OCI-LY7 (cell line): ENCODE results near the gene ALG14. TPM values are rescaled to one million over a fixed set of nuclear protein-coding genes. Genes with fewer than 3 reads are reported as not detected.
"Not testable (repeated sequence)": the region's sequence is repeated elsewhere in the genome, so short reads cannot be mapped to it uniquely, and the experiment has no call there.

Experiments used
- BruUV-seq: library from RNA; stranded (reverse); fragments of 400-500 nt; replicated peaks from 2 replicates; lab custom pipeline; 2021; lab: Mats Ljungman, UMichigan
- CTCF ChIA-PET: fragments of 300-600 bp; sonication (Branson Sonifier 250); formaldehyde crosslinking; loops from one replicate; lab custom pipeline; 2022; ENCODE audit warnings: antibody characterized with exemption; ENCODE audit not compliant: unreplicated experiment; lab: Charles Lee
- POLR2A ChIA-PET: fragments of 300-600 bp; sonication (Branson Sonifier 250); formaldehyde crosslinking; loops from one replicate; lab custom pipeline; 2022; ENCODE audit warnings: antibody characterized with exemption; lab: Charles Lee
- DNase-seq: peaks from one replicate; pipeline ENCODE4 v3.0.0-alpha.2; 2015; ENCODE audit warnings: low spot score
- H2AFZ ChIP-seq: fragments of 200-600 bp; sonication (generic), shearing (Covaris generic); 2 replicates; pipeline ENCODE4 v1.6.1; 2014; ENCODE audit warnings: mild to moderate bottlenecking, antibody characterized with exemption, low read length, moderate library complexity
- H3K27ac ChIP-seq: fragments of 200-600 bp; sonication (generic); 2 replicates; pipeline ENCODE4 v1.5.1; 2014; ENCODE audit warnings: mixed run types, low read depth, mild to moderate bottlenecking, moderate library complexity, low read length, inconsistent platforms; ENCODE audit not compliant: poor library complexity, severe bottlenecking
- H3K36me3 ChIP-seq: fragments of 200-600 bp; sonication (generic); 2 replicates; pipeline ENCODE4 v1.6.1; 2014; ENCODE audit warnings: mild to moderate bottlenecking, antibody characterized with exemption, low read length, moderate library complexity, mixed read lengths; ENCODE audit not compliant: insufficient read depth
- H3K4me1 ChIP-seq: fragments of 200-600 bp; sonication (generic); 2 replicates; pipeline ENCODE4 v1.5.1; 2014; ENCODE audit warnings: mild to moderate bottlenecking, low read length; ENCODE audit not compliant: insufficient read depth, poor library complexity, severe bottlenecking
- H3K4me2 ChIP-seq: fragments of 200-600 bp; sonication (generic); 2 replicates; pipeline ENCODE4 v1.6.1; 2014; ENCODE audit warnings: mild to moderate bottlenecking, low read length
- H3K4me3 ChIP-seq: fragments of 200-600 bp; sonication (generic); 2 replicates; pipeline ENCODE4 v1.5.1; 2014; ENCODE audit warnings: mild to moderate bottlenecking, low read depth, low read length; ENCODE audit not compliant: poor library complexity, severe bottlenecking
- H3K79me2 ChIP-seq: fragments of 200-600 bp; sonication (generic); 2 replicates; pipeline ENCODE4 v1.6.1; 2016; ENCODE audit warnings: low read depth, mild to moderate bottlenecking, low read length, moderate library complexity, mixed read lengths; ENCODE audit not compliant: insufficient read depth
- H3K9me2 ChIP-seq: fragments of 200-600 bp; sonication (generic); 2 replicates; pipeline ENCODE4 v1.6.1; 2016; ENCODE audit warnings: mild to moderate bottlenecking, low read length, mixed read lengths; ENCODE audit not compliant: insufficient read depth
- H3K9me3 ChIP-seq: fragments of 200-600 bp; sonication (generic); 2 replicates; pipeline ENCODE4 v1.6.1; 2014; ENCODE audit warnings: mild to moderate bottlenecking, mixed run types, low read length, mixed read lengths
- H4K20me1 ChIP-seq: fragments of 200-600 bp; sonication (generic); 2 replicates; pipeline ENCODE4 v1.6.1; 2014; ENCODE audit warnings: mild to moderate bottlenecking, antibody characterized with exemption, low read length, moderate library complexity, mixed read lengths; ENCODE audit not compliant: insufficient read depth
- EZH2phosphoT487 ChIP-seq: fragments of 200-600 bp; sonication (generic); IDR thresholded peaks from 2 replicates; pipeline ENCODE4 v1.6.1; 2018; ENCODE audit warnings: low read depth, borderline replicate concordance, mild to moderate bottlenecking, mixed run types, antibody characterized with exemption, low read length, moderate library complexity, mixed read lengths
- intact Hi-C: fragments of 100-400 bp; cut with micrococcal nuclease; formaldehyde crosslinking; loops from one replicate; pipeline ENCODE4 v1.10.0; 2022; ENCODE audit not compliant: unreplicated experiment
- total RNA-seq, 2 experiments: library from RNA; depleted of rRNA in 1 of 2; stranded (reverse); fragments of >200 nt in 1 of 2; shearing (Covaris generic) in 1 of 2; gene quantifications; 2 replicates each; pipeline ENCODE4 v1.2.3, GENCODE V29; 2014 to 2022
- TF ChIP-seq, protein P1 (sequence below): fragments of 200-600 bp; sonication (generic); conservative IDR thresholded peaks from 2 replicates; pipeline ENCODE4 v1.5.1; 2014; ENCODE audit warnings: mild to moderate bottlenecking, antibody characterized with exemption, low read length, moderate library complexity, mixed read lengths

ALG14 gene
- total RNA-seq, 2 experiments from 2014 or later, result 1.6 to 8.3 TPM

DNA sequence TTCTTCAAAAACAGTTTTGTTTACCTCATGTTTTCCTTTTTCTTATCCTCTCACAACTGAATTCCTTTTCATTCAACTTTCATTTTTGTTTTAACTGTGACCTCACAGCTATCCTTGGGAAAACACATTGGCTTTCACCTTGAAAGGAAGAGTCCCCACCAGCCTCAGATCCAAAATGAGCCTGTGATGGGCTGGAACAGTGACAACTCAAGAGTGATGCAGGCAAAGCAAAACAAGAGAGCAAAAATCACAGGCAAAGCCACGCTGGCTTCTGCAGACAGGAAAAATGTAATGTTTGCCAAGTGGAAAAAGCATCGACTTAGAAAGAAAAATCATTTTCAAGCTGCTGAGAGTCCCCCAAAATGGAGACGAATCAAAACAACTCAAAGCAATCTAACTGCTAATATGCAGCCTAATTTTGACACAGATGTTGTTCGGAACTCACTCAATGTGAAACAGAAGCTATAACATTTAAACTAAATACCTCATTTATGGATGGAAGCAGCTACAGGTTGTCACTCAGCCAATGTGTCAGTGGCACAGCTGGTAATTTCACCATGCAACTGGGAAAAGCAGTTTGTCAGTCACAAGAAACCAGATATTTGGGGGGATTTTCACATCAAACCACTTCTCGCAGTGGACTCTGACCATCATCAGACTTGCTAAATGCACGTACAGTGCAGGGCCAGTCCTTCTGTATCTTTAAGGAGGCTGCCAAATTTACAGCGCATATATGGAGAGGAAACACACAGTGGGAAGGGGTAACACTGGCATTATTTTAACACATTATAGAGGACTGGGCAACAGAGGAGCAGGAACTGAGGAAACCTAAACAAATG, 50.7 kb downstream of the ALG14 start:
- no peak overlapping the region for H3K27ac ChIP-seq
- no peaks in the 10 kb centered on the region for H3K4me1 ChIP-seq
- H3K4me3 ChIP-seq, result no peak overlapping the region
- intact Hi-C loops, result no loop called here
- H4K20me1 ChIP-seq, result no peaks in the 10 kb centered on the region
- H2AFZ ChIP-seq, result no peak overlapping the region
- H3K4me2 ChIP-seq, result no peak overlapping the region
- H3K36me3 ChIP-seq, result no peaks in the 10 kb centered on the region
- TF ChIP-seq, protein P1, sequence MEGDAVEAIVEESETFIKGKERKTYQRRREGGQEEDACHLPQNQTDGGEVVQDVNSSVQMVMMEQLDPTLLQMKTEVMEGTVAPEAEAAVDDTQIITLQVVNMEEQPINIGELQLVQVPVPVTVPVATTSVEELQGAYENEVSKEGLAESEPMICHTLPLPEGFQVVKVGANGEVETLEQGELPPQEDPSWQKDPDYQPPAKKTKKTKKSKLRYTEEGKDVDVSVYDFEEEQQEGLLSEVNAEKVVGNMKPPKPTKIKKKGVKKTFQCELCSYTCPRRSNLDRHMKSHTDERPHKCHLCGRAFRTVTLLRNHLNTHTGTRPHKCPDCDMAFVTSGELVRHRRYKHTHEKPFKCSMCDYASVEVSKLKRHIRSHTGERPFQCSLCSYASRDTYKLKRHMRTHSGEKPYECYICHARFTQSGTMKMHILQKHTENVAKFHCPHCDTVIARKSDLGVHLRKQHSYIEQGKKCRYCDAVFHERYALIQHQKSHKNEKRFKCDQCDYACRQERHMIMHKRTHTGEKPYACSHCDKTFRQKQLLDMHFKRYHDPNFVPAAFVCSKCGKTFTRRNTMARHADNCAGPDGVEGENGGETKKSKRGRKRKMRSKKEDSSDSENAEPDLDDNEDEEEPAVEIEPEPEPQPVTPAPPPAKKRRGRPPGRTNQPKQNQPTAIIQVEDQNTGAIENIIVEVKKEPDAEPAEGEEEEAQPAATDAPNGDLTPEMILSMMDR, result no peak
- TF ChIP-seq EZH2phosphoT487, result no peak
- H3K79me2 ChIP-seq, result no peaks in the 10 kb centered on the region
- ChIA-PET POLR2A (interaction anchor here (0.7 kb wide), 1 partner anchor 19 kb away, joined by 5 read pairs; no protein-coding TSS in a partner anchor), CTCF (no interaction called here)
- no peaks in the 10 kb centered on the region for H3K9me3 ChIP-seq
- H3K9me2 ChIP-seq, result no peaks in the 10 kb centered on the region
- no TSS peak for BruUV-seq
- no peak for DNase-seq

DNA sequence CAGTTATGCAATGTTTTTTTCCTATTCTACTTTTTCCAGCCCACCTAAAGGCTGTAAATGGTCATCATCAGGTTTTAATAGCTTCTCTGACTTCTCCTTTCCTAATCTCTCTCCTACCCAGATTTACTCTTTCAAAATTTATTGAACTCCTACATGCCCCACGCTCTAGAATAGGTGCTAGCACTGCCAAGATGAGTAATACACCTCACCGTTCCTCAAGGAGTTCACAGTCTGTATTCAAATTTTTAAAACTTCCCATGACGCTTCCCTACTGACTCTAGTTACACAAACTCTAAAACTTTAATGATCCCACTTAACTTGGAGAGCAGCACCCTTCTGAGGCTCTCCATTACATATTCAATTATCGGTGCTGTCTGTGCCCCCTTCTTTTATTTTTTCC, 51.6 kb downstream of the ALG14 start:
- Histone ChIP-seq H3K36me3 (no peaks in the 10 kb centered on the region), H3K27ac (no peak overlapping the region), H4K20me1 (no peaks in the 10 kb centered on the region), H3K9me3 (no peaks in the 10 kb centered on the region), H3K79me2 (no peaks in the 10 kb centered on the region), H3K4me1 (no peaks in the 10 kb centered on the region), H2AFZ (no peak overlapping the region), H3K9me2 (no peaks in the 10 kb centered on the region), H3K4me2 (no peak overlapping the region), H3K4me3 (no peak overlapping the region)
- CTCF ChIA-PET, result no interaction called here
- no peak for TF ChIP-seq EZH2phosphoT487
- TF ChIP-seq, protein P1, result no peak
- no peak for DNase-seq
- BruUV-seq, result no TSS peak
- intact Hi-C loops, result no loop called here
- POLR2A ChIA-PET, result no interaction called here

DNA sequence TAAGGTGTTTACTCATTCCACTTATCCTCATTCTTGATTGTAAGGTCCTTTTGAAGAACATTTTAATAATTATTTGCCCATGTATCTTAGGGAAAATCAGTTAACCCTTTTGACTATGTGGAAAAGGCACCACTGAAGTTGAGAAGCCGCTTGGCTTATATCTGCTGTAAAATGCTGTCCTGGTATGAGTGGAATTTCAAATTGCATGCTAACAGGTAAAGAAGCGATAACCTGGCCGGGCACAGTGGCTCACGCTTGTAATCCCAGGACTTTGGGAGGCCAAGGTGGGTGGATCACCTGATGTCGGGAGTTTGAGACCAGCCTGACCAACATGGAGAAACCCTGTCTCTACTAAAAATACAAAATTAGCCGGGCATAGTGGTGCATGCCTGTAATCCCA, 53.3 kb downstream of the ALG14 start:
- H3K4me2 ChIP-seq, H3K9me3 ChIP-seq, H4K20me1 ChIP-seq, H3K27ac ChIP-seq, H2AFZ ChIP-seq, H3K79me2 ChIP-seq, BruUV-seq, CTCF ChIA-PET, H3K9me2 ChIP-seq, intact Hi-C loops, H3K4me1 ChIP-seq, H3K4me3 ChIP-seq, DNase-seq, H3K36me3 ChIP-seq: not testable (repeated sequence)
- POLR2A ChIA-PET, result interaction anchor here (1.0 kb wide), 1 partner anchor 19 kb away, joined by 4 read pairs; no protein-coding TSS in a partner anchor
